A549 (cell line): Measurements from ENCODE around the gene CLDN2. TPM values are rescaled to one million over a fixed set of nuclear protein-coding genes. Genes with fewer than 3 reads are reported as not detected.
"Not testable (repeated sequence)": the region's sequence is repeated elsewhere in the genome, so short reads cannot be mapped to it uniquely, and the experiment has no call there.

Source experiments
- ATAC-seq, 2 experiments: fragments of 200-7000 bp in 1 of 2; fragments of >200 bp in 1 of 2; cut with Nextera tagmentation in 1 of 2; cut with Tn5 transposase in 1 of 2; 3 replicates each; pipeline versions ENCODE4 v1.8.0 to v1.9.1; 2018 to 2020; ENCODE audit warnings: mild to moderate bottlenecking in 1 of 2, moderate library complexity in 1 of 2
- CTCF ChIA-PET: fragments of 300-600 bp; sonication (Branson Sonifier 250); formaldehyde crosslinking; extraction: SDS; loops from one replicate; lab custom pipeline; 2021; ENCODE audit warnings: antibody characterized with exemption, inconsistent platforms; lab: Yijun Ruan, JAX
- POLR2A ChIA-PET: fragments of 350-600 bp; formaldehyde crosslinking; extraction: SDS; loops from one replicate; lab custom pipeline; 2021; ENCODE audit warnings: antibody characterized with exemption, inconsistent platforms; lab: Yijun Ruan, JAX
- DNase-seq, 2 experiments: peaks; one replicate each; pipeline versions ENCODE4 v3.0.0 to v3.0.0-alpha.2; 2011 to 2016; ENCODE audit warnings: low read depth in 1 of 2, low spot score in 1 of 2
- FAIRE-seq: peaks from 2 replicates; lab custom pipeline; 2011; peaks lifted over from hg19 to GRCh38; lab: Jason Lieb, UNC
- H3K27ac ChIP-seq, 2 experiments: fragments of >200 bp; sonication (Bioruptor Twin); formaldehyde crosslinking; 3 replicates each; pipeline ENCODE4 v1.5.1; 2016 to 2017
- H3K4me1 ChIP-seq: fragments of >200 bp; sonication (Bioruptor Twin); formaldehyde crosslinking; 3 replicates; pipeline ENCODE4 v1.6.1; 2016
- H3K4me2 ChIP-seq: fragments of >200 bp; sonication (Bioruptor Twin); formaldehyde crosslinking; 3 replicates; pipeline ENCODE4 v1.6.1; 2016
- H3K4me3 ChIP-seq: fragments of >200 bp; sonication (Bioruptor Twin); formaldehyde crosslinking; 3 replicates; pipeline ENCODE4 v1.5.1; 2016
- H3K9me3 ChIP-seq: fragments of >200 bp; sonication (Bioruptor Twin); formaldehyde crosslinking; 3 replicates; pipeline ENCODE4 v1.6.1; 2016
- CBX2 ChIP-seq: fragments of 200-600 bp; sonication (generic); IDR thresholded peaks from 2 replicates; pipeline ENCODE4 v1.6.1; 2016; ENCODE audit warnings: low read depth, mild to moderate bottlenecking, borderline replicate concordance
- CBX8 ChIP-seq: fragments of 200-600 bp; sonication (generic); IDR thresholded peaks from 2 replicates; pipeline ENCODE4 v1.6.1; 2016
- CEBPB ChIP-seq, 2 experiments: fragments of >200 bp in 1 of 2; sonication (Bioruptor Twin) in 1 of 2; formaldehyde crosslinking in 1 of 2; IDR thresholded peaks; 2 replicates each; pipeline ENCODE4 v1.6.1; 2012 to 2016
- EHF ChIP-seq: fragments of 250-450 bp; sonication (Bioruptor Pico); IDR thresholded peaks from 2 replicates; pipeline ENCODE4 v1.5.0; 2020; ENCODE audit warnings: mild to moderate bottlenecking
- EP300 ChIP-seq, 2 experiments: fragments of >200 bp; sonication (Bioruptor Twin); formaldehyde crosslinking; IDR thresholded peaks; 2 replicates in 1 of 2; 3 replicates in 1 of 2; pipeline ENCODE4 v1.6.1; 2016 to 2017
- ESRRA ChIP-seq: fragments of 150-350 bp; IDR thresholded peaks from 2 replicates; pipeline ENCODE4 v1.6.1; 2014; ENCODE audit warnings: mild to moderate bottlenecking, low read length, borderline replicate concordance
- FOSB ChIP-seq: fragments of 250-450 bp; sonication (Bioruptor Pico); IDR thresholded peaks from 2 replicates; pipeline ENCODE4 v1.5.0; 2020; ENCODE audit warnings: mild to moderate bottlenecking, moderate library complexity
- GATA3 ChIP-seq: IDR thresholded peaks from 2 replicates; pipeline ENCODE4 v1.6.1; 2012; ENCODE audit warnings: borderline replicate concordance
- HDAC2 ChIP-seq: fragments of 200-600 bp; sonication (generic); IDR thresholded peaks from 2 replicates; pipeline ENCODE4 v1.6.1; 2016
- HES2 ChIP-seq: fragments of >200 bp; sonication (Bioruptor Twin); formaldehyde crosslinking; IDR thresholded peaks from 2 replicates; pipeline ENCODE4 v1.6.1; 2016
- JUN ChIP-seq, 2 experiments: fragments of >200 bp; sonication (Bioruptor Twin); formaldehyde crosslinking; IDR thresholded peaks; 2 replicates in 1 of 2; 3 replicates in 1 of 2; pipeline ENCODE4 v1.6.1; 2016 to 2017
- JUNB ChIP-seq: fragments of >200 bp; sonication (Bioruptor Twin); formaldehyde crosslinking; IDR thresholded peaks from 2 replicates; pipeline ENCODE4 v1.6.1; 2016
- KDM5A ChIP-seq: fragments of 200-600 bp; sonication (generic); IDR thresholded peaks from 2 replicates; pipeline ENCODE4 v1.6.1; 2016; ENCODE audit warnings: antibody characterized with exemption, mild to moderate bottlenecking
- MAFK ChIP-seq: fragments of 450-650 bp; IDR thresholded peaks from 2 replicates; pipeline ENCODE4 v1.6.1; 2014; ENCODE audit not compliant: partially characterized antibody
- MYC ChIP-seq: IDR thresholded peaks from 2 replicates; pipeline ENCODE4 v1.6.1; 2012; ENCODE audit warnings: mild to moderate bottlenecking, inconsistent platforms, low read length, improper control_type of control experiment, borderline replicate concordance
- NFE2L2 ChIP-seq: fragments of 150-350 bp; conservative IDR thresholded peaks from 2 replicates; pipeline ENCODE4 v1.6.1; 2014; ENCODE audit warnings: low read length
- NPAS2 ChIP-seq: fragments of 250-450 bp; sonication (Bioruptor Pico); IDR thresholded peaks from 2 replicates; pipeline ENCODE4 v1.8.0; 2022; ENCODE audit warnings: mild to moderate bottlenecking, moderate library complexity, borderline replicate concordance
- PHF8 ChIP-seq: fragments of 200-600 bp; sonication (generic); IDR thresholded peaks from 2 replicates; pipeline ENCODE4 v1.6.1; 2016; ENCODE audit warnings: low read depth, mild to moderate bottlenecking, antibody characterized with exemption, moderate library complexity, borderline replicate concordance
- POLR2A ChIP-seq: IDR thresholded peaks from 2 replicates; pipeline ENCODE4 v1.6.1; 2012; ENCODE audit warnings: mild to moderate bottlenecking, low read length
- POLR2AphosphoS2 ChIP-seq: conservative IDR thresholded peaks from 2 replicates; pipeline ENCODE4 v1.6.1; 2012; ENCODE audit warnings: low read length, improper control_type of control experiment, inconsistent platforms
- RAD21 ChIP-seq, 2 experiments: fragments of >200 bp in 1 of 2; sonication (Bioruptor Twin) in 1 of 2; formaldehyde crosslinking in 1 of 2; IDR thresholded peaks in 1 of 2; conservative IDR thresholded peaks in 1 of 2; 2 replicates in 1 of 2; 3 replicates in 1 of 2; pipeline ENCODE4 v1.6.1; 2012 to 2018; ENCODE audit warnings: inconsistent platforms in 1 of 2
- RCOR1 ChIP-seq: fragments of 150-350 bp; IDR thresholded peaks from 2 replicates; pipeline ENCODE4 v1.6.1; 2014; ENCODE audit warnings: antibody characterized with exemption, low read length, low read depth
- RFX5 ChIP-seq: fragments of 450-650 bp; IDR thresholded peaks from 2 replicates; pipeline ENCODE4 v1.7.1; 2014; ENCODE audit warnings: antibody characterized with exemption, mild to moderate bottlenecking, moderate library complexity
- TP53 ChIP-seq: fragments of 250-450 bp; sonication (Bioruptor Pico); IDR thresholded peaks from 2 replicates; pipeline ENCODE4 v1.5.0; 2021; ENCODE audit warnings: mild to moderate bottlenecking, moderate library complexity
- ZSCAN20 ChIP-seq: fragments of 250-450 bp; sonication (Bioruptor Pico); IDR thresholded peaks from 2 replicates; pipeline ENCODE4 v1.8.0; 2022; ENCODE audit warnings: mild to moderate bottlenecking, moderate library complexity
- WGBS: methylation state at CpG from one replicate; pipeline ENCODE4 v1.1.6; 2017; ENCODE audit errors: missing lambda C conversion rate; 5-methylcytosine and 5-hydroxymethylcytosine counted together
- polyA minus RNA-seq: library from RNA; depleted of rRNA, polyadenylated mRNA; stranded (reverse); fragments of >200 nt; gene quantifications from 2 replicates; pipeline ENCODE4 v1.2.3, GENCODE V29; 2011; rRNA and poly(A)+ RNA removed
- polyA plus RNA-seq, 4 experiments: library from polyadenylated mRNA; depleted of rRNA in 3 of 4; stranded (reverse); fragments of >200 nt; fragmentation: RNase III in 1 of 4; extraction: RNeasy Plus Mini Kit Qiagen cat#74134 plus additional on column Dnase treatment in 1 of 4; gene quantifications; 2 replicates in 3 of 4; 3 replicates in 1 of 4; pipeline ENCODE4 v1.2.3, GENCODE V29; 2011 to 2017
- TF ChIP-seq, protein P1 (sequence below): fragments of >200 bp; sonication (Bioruptor Twin); formaldehyde crosslinking; IDR thresholded peaks from 3 replicates; pipeline ENCODE4 v1.6.1; 2016
- TF ChIP-seq, protein P2 (sequence below): fragments of 250-450 bp; sonication (Bioruptor Pico); IDR thresholded peaks from 2 replicates; pipeline ENCODE4 v1.5.0; 2021; ENCODE audit warnings: mild to moderate bottlenecking, moderate library complexity, borderline replicate concordance
- TF ChIP-seq, protein P3 (sequence below): fragments of 150-350 bp; IDR thresholded peaks from 2 replicates; pipeline ENCODE4 v1.6.1; 2014; ENCODE audit warnings: low read depth, mild to moderate bottlenecking, low read length

CLDN2 gene, protein sequence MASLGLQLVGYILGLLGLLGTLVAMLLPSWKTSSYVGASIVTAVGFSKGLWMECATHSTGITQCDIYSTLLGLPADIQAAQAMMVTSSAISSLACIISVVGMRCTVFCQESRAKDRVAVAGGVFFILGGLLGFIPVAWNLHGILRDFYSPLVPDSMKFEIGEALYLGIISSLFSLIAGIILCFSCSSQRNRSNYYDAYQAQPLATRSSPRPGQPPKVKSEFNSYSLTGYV
- polyA plus RNA-seq (2011; rRNA removed), result 28.1 and 49.2 TPM in 2 replicates
- 5.3 and 6.4 TPM in 2 replicates for polyA plus RNA-seq (2012; cell fraction: cytosol; rRNA removed)
- polyA plus RNA-seq (2012; cell fraction: nucleus; rRNA removed), result 5.9 and 7.0 TPM in 2 replicates
- polyA plus RNA-seq (2017; fragmentation: RNase III; extraction: RNeasy Plus Mini Kit Qiagen cat#74134 plus additional on column Dnase treatment), result 18.7 to 28.6 TPM (median 24.8 TPM) in 3 replicates
- 23.4 and 35.7 TPM in 2 replicates for polyA minus RNA-seq

DNA sequence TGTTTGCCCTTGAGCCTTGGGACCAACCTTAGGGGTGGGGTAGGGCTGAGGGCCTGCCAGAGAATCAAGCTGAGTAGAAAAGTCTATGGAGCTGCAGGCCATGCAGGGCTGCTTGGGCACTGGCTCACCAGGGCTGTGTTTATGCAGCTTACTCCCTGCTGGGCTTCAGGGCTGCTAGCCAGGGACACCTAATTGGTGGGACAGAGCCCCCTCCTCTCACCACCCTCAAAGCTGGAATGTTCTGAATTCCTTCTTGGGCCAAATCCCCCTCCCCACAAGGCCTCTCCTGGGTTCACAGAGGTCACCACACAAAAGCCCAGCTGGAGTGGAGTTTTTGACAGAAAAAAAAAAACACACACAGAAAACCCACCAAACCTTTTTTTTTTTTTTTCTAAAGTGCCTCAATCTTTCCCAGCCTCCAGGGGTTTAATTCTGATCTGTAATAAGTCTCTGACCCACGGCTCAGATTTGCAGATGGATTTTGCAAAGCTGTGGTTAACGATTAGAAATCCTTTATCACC is at the start of gene CLDN2:
Gene CLDN2 (plus strand): TSS at position 471 of the 521 bp plus-strand sequence. CDS start 7,827 bp downstream, outside the sequence.
- Histone ChIP-seq H3K9me3 (no peaks in the 10 kb centered on the region), H3K27ac (peak within 1 kb of the TSS; percentile 92), H3K4me1 (peaks cover 66% of the 10 kb centered on the region), H3K4me2 (peak within 1 kb of the TSS; percentile 4; the same call in 1 of the 3 replicates), H3K4me3 (no peak within 1 kb of the TSS)
- FAIRE-seq, result no peak
- 65% methylated on average over 2 of the region's 2 CpGs for WGBS
- peak in 1 of 2 experiments; percentile 32; a peak in 1 of 6 replicates for ATAC-seq
- no peak for DNase-seq
- no peak for TF ChIP-seq EHF (CRISPR knock-in tag)
- peak in 1 of 2 experiments; percentile 29; a peak in 1 of 5 replicates for TF ChIP-seq EP300 (IDR thresholded peaks at IDR 0.05)
- TF ChIP-seq ESRRA, result no peak
- ChIA-PET POLR2A (no interaction called here), CTCF (interaction anchor here (0.6 to 1.5 kb wide), 6 partner anchors 13 to 79 kb away, joined by 3 to 7 read pairs (median 4); no protein-coding TSS in a partner anchor)

DNA sequence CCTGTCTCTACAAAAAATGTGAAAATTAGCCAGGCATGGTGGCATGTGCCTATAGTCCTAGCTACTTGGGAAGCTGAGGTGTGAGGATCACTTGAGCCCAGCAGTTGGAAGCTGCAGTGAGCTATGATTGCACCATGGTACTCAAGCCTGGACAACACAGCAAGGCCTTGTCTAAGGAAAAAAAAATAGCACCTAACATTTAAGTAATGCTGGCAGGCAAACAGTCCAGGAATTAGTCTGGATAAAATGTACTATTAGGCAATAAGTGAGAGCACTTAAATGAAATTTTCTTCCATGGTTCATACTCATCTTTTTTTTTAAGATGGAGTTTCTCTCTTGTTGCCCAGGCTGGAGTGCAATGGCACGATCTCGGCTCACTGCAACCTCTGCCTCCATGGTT is 47.4 kb upstream of the CLDN2 start:
- H3K27ac ChIP-seq, H3K4me1 ChIP-seq, H3K9me3 ChIP-seq, POLR2A ChIA-PET, H3K4me3 ChIP-seq, DNase-seq, FAIRE-seq, ATAC-seq, H3K4me2 ChIP-seq: not testable (repeated sequence)
- WGBS, result 91% methylated on average over 2 of the region's 2 CpGs
- CTCF ChIA-PET, result interaction anchor here (4.0 kb wide), 1 partner anchor 87 kb away, joined by 16 read pairs; no protein-coding TSS in a partner anchor

DNA sequence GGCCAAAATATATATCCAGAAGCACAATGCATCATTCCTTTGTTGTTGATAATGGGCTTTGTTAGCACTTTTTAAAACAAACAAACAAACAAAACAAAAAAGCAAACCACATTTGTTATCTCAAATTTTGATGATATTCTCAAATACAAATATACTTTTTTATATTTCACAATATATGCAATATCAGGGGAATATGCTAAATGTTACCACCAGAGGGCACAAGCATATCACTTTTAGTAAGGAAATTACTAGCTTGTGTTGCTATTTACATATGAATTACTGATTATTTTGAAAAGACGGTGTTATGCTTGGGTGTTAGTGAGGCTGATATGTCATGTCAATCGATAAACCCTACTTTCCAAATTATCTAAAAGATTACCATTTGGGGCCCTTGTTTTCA is 46.1 kb upstream of the CLDN2 start:
- ChIA-PET POLR2A (no interaction called here), CTCF (interaction anchor here (0.6 to 5.0 kb wide), 19 partner anchors 10 to 1033 kb away, joined by 3 to 29 read pairs (median 4); partner anchors contain the start of gene NCBP2L)
- FAIRE-seq (peak; percentile 99), ATAC-seq (no peak), DNase-seq (peak; percentile 10 to 35)
- 0 out of 3 replicates have a peak overlapping the region, but pooled peaks have one; percentile 2 for H3K4me2 ChIP-seq
- no peak overlapping the region for H3K4me3 ChIP-seq
- no peak overlapping the region; a peak in 1 of 6 replicates for H3K27ac ChIP-seq
- WGBS, result 0% methylated on average over 2 of the region's 2 CpGs
- H3K4me1 ChIP-seq, result peaks cover 9% of the 10 kb centered on the region; the same call in 2 of the 3 replicates
- H3K9me3 ChIP-seq, result no peaks in the 10 kb centered on the region
- TF ChIP-seq POLR2AphosphoS2, result no peak
- no peak for TF ChIP-seq KDM5A
- peak; percentile 56 to 75; a peak in 2 of 4 replicates for TF ChIP-seq CEBPB (IDR thresholded peaks at IDR 0.05)
- no peak for TF ChIP-seq ESRRA
- no peak for TF ChIP-seq RFX5
- TF ChIP-seq EP300 (IDR thresholded peaks at IDR 0.05), result no peak
- no peak for TF ChIP-seq NFE2L2
- no peak for TF ChIP-seq CBX8
- TF ChIP-seq, protein P1, sequence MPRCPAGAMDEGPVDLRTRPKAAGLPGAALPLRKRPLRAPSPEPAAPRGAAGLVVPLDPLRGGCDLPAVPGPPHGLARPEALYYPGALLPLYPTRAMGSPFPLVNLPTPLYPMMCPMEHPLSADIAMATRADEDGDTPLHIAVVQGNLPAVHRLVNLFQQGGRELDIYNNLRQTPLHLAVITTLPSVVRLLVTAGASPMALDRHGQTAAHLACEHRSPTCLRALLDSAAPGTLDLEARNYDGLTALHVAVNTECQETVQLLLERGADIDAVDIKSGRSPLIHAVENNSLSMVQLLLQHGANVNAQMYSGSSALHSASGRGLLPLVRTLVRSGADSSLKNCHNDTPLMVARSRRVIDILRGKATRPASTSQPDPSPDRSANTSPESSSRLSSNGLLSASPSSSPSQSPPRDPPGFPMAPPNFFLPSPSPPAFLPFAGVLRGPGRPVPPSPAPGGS, result no peak
- TF ChIP-seq FOSB (CRISPR knock-in tag), result no peak
- no peak for TF ChIP-seq JUNB
- TF ChIP-seq ZSCAN20 (CRISPR knock-in tag), result no peak
- TF ChIP-seq, protein P2, sequence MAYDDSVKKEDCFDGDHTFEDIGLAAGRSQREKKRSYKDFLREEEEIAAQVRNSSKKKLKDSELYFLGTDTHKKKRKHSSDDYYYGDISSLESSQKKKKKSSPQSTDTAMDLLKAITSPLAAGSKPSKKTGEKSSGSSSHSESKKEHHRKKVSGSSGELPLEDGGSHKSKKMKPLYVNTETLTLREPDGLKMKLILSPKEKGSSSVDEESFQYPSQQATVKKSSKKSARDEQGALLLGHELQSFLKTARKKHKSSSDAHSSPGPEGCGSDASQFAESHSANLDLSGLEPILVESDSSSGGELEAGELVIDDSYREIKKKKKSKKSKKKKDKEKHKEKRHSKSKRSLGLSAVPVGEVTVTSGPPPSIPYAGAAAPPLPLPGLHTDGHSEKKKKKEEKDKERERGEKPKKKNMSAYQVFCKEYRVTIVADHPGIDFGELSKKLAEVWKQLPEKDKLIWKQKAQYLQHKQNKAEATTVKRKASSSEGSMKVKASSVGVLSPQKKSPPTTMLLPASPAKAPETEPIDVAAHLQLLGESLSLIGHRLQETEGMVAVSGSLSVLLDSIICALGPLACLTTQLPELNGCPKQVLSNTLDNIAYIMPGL (CRISPR knock-in tag), result no peak
- TF ChIP-seq MYC, result no peak
- TF ChIP-seq MAFK, result peak; percentile 32
- no peak for TF ChIP-seq JUN (IDR thresholded peaks at IDR 0.05)
- TF ChIP-seq NPAS2, result no peak
- no peak for TF ChIP-seq CBX2
- no peak for TF ChIP-seq PHF8
- TF ChIP-seq RAD21 (conservative IDR thresholded peaks at IDR 0.05 in 1 of 2, IDR thresholded peaks at IDR 0.05 in 1 of 2), result peak; percentile 74 to 82
- TF ChIP-seq POLR2A, result no peak
- TF ChIP-seq HES2, result no peak
- no peak for TF ChIP-seq TP53 (CRISPR knock-in tag)
- TF ChIP-seq RCOR1, result no peak
- no peak for TF ChIP-seq HDAC2
- TF ChIP-seq EHF (CRISPR knock-in tag), result no peak
- TF ChIP-seq, protein P3, sequence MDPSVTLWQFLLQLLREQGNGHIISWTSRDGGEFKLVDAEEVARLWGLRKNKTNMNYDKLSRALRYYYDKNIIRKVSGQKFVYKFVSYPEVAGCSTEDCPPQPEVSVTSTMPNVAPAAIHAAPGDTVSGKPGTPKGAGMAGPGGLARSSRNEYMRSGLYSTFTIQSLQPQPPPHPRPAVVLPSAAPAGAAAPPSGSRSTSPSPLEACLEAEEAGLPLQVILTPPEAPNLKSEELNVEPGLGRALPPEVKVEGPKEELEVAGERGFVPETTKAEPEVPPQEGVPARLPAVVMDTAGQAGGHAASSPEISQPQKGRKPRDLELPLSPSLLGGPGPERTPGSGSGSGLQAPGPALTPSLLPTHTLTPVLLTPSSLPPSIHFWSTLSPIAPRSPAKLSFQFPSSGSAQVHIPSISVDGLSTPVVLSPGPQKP, result no peak
- no peak for TF ChIP-seq GATA3
